DND-41 (cell line): Measurements from ENCODE around the gene PML.
A peak's percentile ranks its signal among the peaks of the same experiment; 100 is the strongest.
"Not testable (repeated sequence)": the region's sequence is repeated elsewhere in the genome, so short reads cannot be mapped to it uniquely, and the experiment has no call there.

Experiments used
- ATAC-seq: fragments of 200-7000 bp; cut with Tn5 transposase; 3 replicates; pipeline ENCODE4 v1.9.1; 2021; ENCODE audit warnings: low read depth; ENCODE audit not compliant: insufficient read depth
- DNase-seq: peaks from one replicate; pipeline ENCODE4 v3.0.0-alpha.2; 2020
- H2AFZ ChIP-seq: 2 replicates; pipeline ENCODE4 v1.6.0; 2012; ENCODE audit warnings: low read depth, low read length
- H3K27ac ChIP-seq: 2 replicates; pipeline ENCODE4 v1.5.1; 2012; ENCODE audit warnings: low read length, inconsistent platforms
- H3K27me3 ChIP-seq: fragments of 200-600 bp; sonication (generic); 2 replicates; pipeline ENCODE4 v1.6.0; 2012; ENCODE audit warnings: low read length, mild to moderate bottlenecking, inconsistent platforms; ENCODE audit not compliant: insufficient read depth, poor library complexity
- H3K36me3 ChIP-seq: 2 replicates; pipeline ENCODE4 v1.5.1; 2012; ENCODE audit warnings: low read length, inconsistent platforms; ENCODE audit not compliant: insufficient read depth
- H3K4me1 ChIP-seq: 2 replicates; pipeline ENCODE4 v1.5.1; 2012; ENCODE audit warnings: mild to moderate bottlenecking, low read length; ENCODE audit not compliant: insufficient read depth
- H3K4me2 ChIP-seq: 2 replicates; pipeline ENCODE4 v1.6.0; 2012; ENCODE audit warnings: mild to moderate bottlenecking, moderate library complexity, low read length, inconsistent platforms; ENCODE audit not compliant: insufficient read depth
- H3K4me3 ChIP-seq, 2 experiments: fragments of 200-600 bp in 1 of 2; shearing (Covaris generic) in 1 of 2; 2 replicates each; pipeline ENCODE4 v1.5.1; 2012 to 2016; ENCODE audit warnings: inconsistent platforms in 2 of 2, low read length in 2 of 2, mild to moderate bottlenecking in 2 of 2, low read depth in 1 of 2, moderate library complexity in 1 of 2
- H3K79me2 ChIP-seq: 2 replicates; pipeline ENCODE4 v1.6.0; 2012; ENCODE audit warnings: low read length, inconsistent platforms; ENCODE audit not compliant: insufficient read depth
- H3K9ac ChIP-seq: 2 replicates; pipeline ENCODE4 v1.6.0; 2012; ENCODE audit warnings: low read depth, mild to moderate bottlenecking, inconsistent platforms, low read length, moderate library complexity
- H3K9me3 ChIP-seq: 2 replicates; pipeline ENCODE4 v1.5.1; 2012; ENCODE audit warnings: low read length, moderate library complexity, mild to moderate bottlenecking, inconsistent platforms; ENCODE audit not compliant: insufficient read depth, severe bottlenecking
- H4K20me1 ChIP-seq: 2 replicates; pipeline ENCODE4 v1.6.0; 2012; ENCODE audit warnings: low read length; ENCODE audit not compliant: insufficient read depth
- EZH2 ChIP-seq: IDR thresholded peaks from 3 replicates; pipeline ENCODE4 v1.6.1; 2012; ENCODE audit warnings: borderline replicate concordance, low read depth, mild to moderate bottlenecking, moderate library complexity, low read length, inconsistent platforms; ENCODE audit not compliant: severe bottlenecking
- TF ChIP-seq, protein P1 (sequence below): IDR thresholded peaks from 2 replicates; pipeline ENCODE4 v1.5.1; 2012; ENCODE audit warnings: borderline replicate concordance, low read length, moderate library complexity, mild to moderate bottlenecking; ENCODE audit not compliant: poor library complexity, severe bottlenecking; ENCODE audit errors: extremely low read depth

Gene PML

DNA sequence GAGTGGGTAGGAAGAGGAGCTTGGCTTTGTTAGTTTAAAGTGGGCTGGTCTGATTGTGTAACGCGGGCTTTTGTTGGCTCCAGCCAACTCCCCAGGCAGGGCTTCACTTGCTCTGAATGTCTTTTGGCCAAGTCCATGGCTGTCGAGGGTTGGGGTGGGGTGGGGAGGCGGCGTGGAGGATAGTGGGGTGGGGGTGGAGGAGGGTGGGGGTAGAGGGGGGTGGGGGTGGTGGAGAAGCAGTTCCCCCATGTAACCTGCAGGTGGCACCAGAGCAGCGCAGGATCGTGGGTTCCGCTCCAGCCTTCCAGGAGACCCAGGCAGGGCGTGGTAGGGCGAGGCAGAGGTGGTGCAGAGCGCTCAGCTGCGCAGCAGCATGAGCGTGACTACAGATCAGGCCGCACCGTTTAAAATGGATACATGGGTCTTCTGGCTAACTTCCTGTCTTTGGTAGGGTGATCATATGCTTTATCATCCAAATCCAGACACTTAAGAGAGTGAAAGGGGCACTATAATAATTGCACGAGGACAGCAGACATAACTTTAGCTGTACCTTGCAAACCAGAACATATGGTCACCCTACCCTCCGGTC lies 59.5 kb downstream of the PML start:
- peaks cover 3% of the 10 kb centered on the region for H3K4me1 ChIP-seq
- peaks cover 4% of the 10 kb centered on the region for H3K27me3 ChIP-seq
- H3K36me3 ChIP-seq: no peaks in the 10 kb centered on the region
- H4K20me1 ChIP-seq: no peaks in the 10 kb centered on the region
- no peak overlapping the region for H2AFZ ChIP-seq
- no peak overlapping the region for H3K4me3 ChIP-seq
- H3K9ac ChIP-seq: no peak overlapping the region
- no peak for TF ChIP-seq EZH2
- TF ChIP-seq, protein P1, sequence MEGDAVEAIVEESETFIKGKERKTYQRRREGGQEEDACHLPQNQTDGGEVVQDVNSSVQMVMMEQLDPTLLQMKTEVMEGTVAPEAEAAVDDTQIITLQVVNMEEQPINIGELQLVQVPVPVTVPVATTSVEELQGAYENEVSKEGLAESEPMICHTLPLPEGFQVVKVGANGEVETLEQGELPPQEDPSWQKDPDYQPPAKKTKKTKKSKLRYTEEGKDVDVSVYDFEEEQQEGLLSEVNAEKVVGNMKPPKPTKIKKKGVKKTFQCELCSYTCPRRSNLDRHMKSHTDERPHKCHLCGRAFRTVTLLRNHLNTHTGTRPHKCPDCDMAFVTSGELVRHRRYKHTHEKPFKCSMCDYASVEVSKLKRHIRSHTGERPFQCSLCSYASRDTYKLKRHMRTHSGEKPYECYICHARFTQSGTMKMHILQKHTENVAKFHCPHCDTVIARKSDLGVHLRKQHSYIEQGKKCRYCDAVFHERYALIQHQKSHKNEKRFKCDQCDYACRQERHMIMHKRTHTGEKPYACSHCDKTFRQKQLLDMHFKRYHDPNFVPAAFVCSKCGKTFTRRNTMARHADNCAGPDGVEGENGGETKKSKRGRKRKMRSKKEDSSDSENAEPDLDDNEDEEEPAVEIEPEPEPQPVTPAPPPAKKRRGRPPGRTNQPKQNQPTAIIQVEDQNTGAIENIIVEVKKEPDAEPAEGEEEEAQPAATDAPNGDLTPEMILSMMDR: peak; percentile 65
- no peak overlapping the region for H3K4me2 ChIP-seq
- no peaks in the 10 kb centered on the region for H3K9me3 ChIP-seq
- no peak overlapping the region for H3K27ac ChIP-seq
- H3K79me2 ChIP-seq: no peaks in the 10 kb centered on the region
- ATAC-seq (peak; percentile 98), DNase-seq (peak; percentile 71)

DNA sequence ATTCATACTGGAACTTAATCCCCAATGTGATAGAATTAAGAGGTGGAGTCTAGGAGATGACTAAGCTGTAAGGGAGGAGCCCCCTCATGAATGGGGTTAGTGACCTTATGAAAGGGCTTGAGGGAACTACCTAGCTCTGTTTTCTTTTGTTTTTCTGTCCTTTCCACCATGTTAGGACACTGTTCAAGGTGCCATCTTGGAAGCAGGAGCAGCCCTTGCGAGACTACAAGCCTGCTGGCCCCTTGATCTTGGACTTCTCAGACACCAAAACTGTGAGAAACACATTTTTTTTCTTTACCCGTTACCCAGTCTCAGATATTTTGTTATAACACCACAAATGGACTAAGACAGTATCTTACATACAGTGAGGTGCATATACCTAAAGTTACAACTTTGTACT lies 61.3 kb downstream of the PML start:
- no peak overlapping the region for H3K9ac ChIP-seq
- H2AFZ ChIP-seq: no peak overlapping the region
- H3K36me3 ChIP-seq: no peaks in the 10 kb centered on the region
- H3K79me2 ChIP-seq: no peaks in the 10 kb centered on the region
- ATAC-seq: no peak
- H3K4me1 ChIP-seq: peaks cover 11% of the 10 kb centered on the region; the same call in 1 of the 2 replicates
- no peaks in the 10 kb centered on the region for H3K9me3 ChIP-seq
- no peak for DNase-seq
- H3K27me3 ChIP-seq: peaks cover 4% of the 10 kb centered on the region
- no peak overlapping the region for H3K27ac ChIP-seq
- no peak overlapping the region for H3K4me2 ChIP-seq
- TF ChIP-seq, protein P1: no peak
- TF ChIP-seq EZH2: no peak
- H3K4me3 ChIP-seq: no peak overlapping the region
- no peaks in the 10 kb centered on the region for H4K20me1 ChIP-seq

DNA sequence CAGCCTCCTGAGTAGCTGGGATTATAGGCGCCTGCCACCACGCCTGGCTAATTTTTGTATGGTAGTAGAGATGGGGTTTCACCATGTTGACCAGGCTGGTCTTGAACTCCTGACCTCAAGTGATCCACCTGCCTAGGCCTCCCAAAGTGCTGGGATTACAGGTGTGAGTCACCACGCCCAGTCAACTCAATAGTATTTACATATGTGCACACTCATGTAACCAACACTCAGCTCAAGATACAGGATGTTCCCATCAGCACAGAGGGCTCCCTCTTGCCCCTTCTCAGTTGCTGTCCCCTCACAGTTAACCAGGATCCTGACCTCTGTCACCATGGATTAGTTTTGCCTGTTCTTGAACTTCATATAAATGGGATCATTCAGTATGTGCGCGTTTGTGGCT lies 61.8 kb downstream of the PML start:
- H4K20me1 ChIP-seq, H3K4me3 ChIP-seq, H3K27me3 ChIP-seq, H3K4me2 ChIP-seq, H3K79me2 ChIP-seq, H3K36me3 ChIP-seq, H3K9me3 ChIP-seq, DNase-seq, H3K9ac ChIP-seq, H2AFZ ChIP-seq, ATAC-seq, H3K27ac ChIP-seq: not testable (repeated sequence)
- H3K4me1 ChIP-seq: peaks cover 11% of the 10 kb centered on the region; the same call in 1 of the 2 replicates

DNA sequence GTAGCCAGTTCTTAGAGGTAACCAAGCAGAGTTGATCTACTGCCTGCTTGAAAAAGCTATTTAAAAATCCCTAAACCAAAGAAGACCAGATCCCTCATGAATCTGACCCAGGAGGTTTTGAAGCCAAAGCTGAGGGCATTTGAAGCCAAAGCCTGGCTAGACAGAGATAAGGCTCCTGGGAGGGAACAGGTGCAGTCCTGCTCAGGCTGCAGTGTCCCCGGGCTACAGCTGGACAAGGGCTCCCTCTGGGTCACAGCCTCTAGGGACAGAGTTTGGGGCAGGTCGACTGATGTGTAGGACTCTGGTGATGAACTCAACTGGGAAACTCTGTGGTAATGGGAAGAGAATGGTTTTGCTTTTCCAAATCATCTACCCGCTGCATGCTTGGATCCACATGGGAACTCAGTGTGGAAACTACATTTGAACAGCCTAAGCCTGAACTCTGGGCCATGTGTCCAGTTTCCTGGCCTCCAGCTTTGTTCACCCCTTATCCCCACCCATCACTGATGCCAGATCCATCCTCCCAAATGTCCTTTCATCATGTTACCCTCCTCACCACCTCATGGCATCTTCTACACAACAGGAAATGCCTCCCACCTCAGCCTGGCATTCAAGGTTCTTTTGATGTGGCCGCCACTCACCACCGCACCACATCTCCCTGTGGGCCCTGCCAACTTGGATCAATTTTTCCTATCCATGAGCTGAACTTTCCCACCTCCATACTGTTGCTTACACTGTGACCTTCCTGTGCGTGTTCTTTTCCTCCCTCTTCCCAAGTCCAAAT lies 64.7 kb downstream of the PML start:
- H4K20me1 ChIP-seq, H3K4me1 ChIP-seq, H3K9ac ChIP-seq, H3K79me2 ChIP-seq, H3K4me3 ChIP-seq, H3K36me3 ChIP-seq, H3K27ac ChIP-seq, H3K4me2 ChIP-seq, H2AFZ ChIP-seq, H3K9me3 ChIP-seq, H3K27me3 ChIP-seq: not testable (repeated sequence)
- DNase-seq (peak; percentile 33), ATAC-seq (peak; percentile 77)
